HepG2 (cell line): ENCODE results near the gene TMEM129. TPM values are rescaled to one million over a fixed set of nuclear protein-coding genes. Genes with fewer than 3 reads are reported as not detected.

Experiments
- CC2D1A ChIP-seq: sonication (generic); formaldehyde crosslinking; IDR thresholded peaks from 2 replicates; pipeline ENCODE4 v1.8.1; 2023; ENCODE audit warnings: mild to moderate bottlenecking, missing genetic modification reagents
- ISL2 ChIP-seq: sonication (generic); formaldehyde crosslinking; IDR thresholded peaks from 2 replicates; pipeline ENCODE4 v1.5.0; 2020; ENCODE audit warnings: missing genetic modification reagents
- SCMH1 ChIP-seq: sonication (generic); formaldehyde crosslinking; IDR thresholded peaks from 2 replicates; pipeline ENCODE4 v1.9.0; 2021; ENCODE audit warnings: missing genetic modification reagents, mild to moderate bottlenecking, borderline replicate concordance
- SOX13 ChIP-seq, 3 experiments: fragments of 450-650 bp in 1 of 3; sonication (generic) in 1 of 3; formaldehyde crosslinking in 1 of 3; IDR thresholded peaks in 2 of 3; conservative IDR thresholded peaks in 1 of 3; 2 replicates each; pipeline versions ENCODE4 v1.5.0 to v1.6.1; 2016 to 2020; ENCODE audit warnings: antibody characterized with exemption in 1 of 3, mild to moderate bottlenecking in 1 of 3, missing compliant biosample characterization in 1 of 3, missing genetic modification reagents in 1 of 3, moderate library complexity in 1 of 3
- TFDP2 ChIP-seq: sonication (generic); formaldehyde crosslinking; IDR thresholded peaks from 2 replicates; pipeline ENCODE4 v1.4.0; 2020; ENCODE audit warnings: missing genetic modification reagents
- THRA ChIP-seq: sonication (generic); formaldehyde crosslinking; IDR thresholded peaks from 2 replicates; pipeline ENCODE4 v1.4.0; 2020; ENCODE audit warnings: missing genetic modification reagents, borderline replicate concordance
- ZFP82 ChIP-seq: sonication (generic); formaldehyde crosslinking; IDR thresholded peaks from 2 replicates; pipeline ENCODE4 v1.5.1; 2020; ENCODE audit warnings: mild to moderate bottlenecking, missing genetic modification reagents, borderline replicate concordance
- ZNF281 ChIP-seq: sonication (generic); formaldehyde crosslinking; IDR thresholded peaks from 2 replicates; pipeline ENCODE4 v1.4.0; 2020; ENCODE audit warnings: missing genetic modification reagents, borderline replicate concordance
- ZNF331 ChIP-seq: sonication (generic); formaldehyde crosslinking; IDR thresholded peaks from 2 replicates; pipeline ENCODE4 v1.4.0; 2020; ENCODE audit warnings: missing genetic modification reagents
- ZNF335 ChIP-seq: sonication (generic); formaldehyde crosslinking; IDR thresholded peaks from 2 replicates; pipeline ENCODE4 v1.4.0; 2020; ENCODE audit warnings: missing genetic modification reagents
- ZNF547 ChIP-seq: sonication (generic); formaldehyde crosslinking; IDR thresholded peaks from 2 replicates; pipeline ENCODE4 v1.5.1; 2020; ENCODE audit warnings: mild to moderate bottlenecking, missing genetic modification reagents
- polyA plus RNA-seq, 8 experiments: library from polyadenylated mRNA; depleted of rRNA in 3 of 8; stranded (reverse) in 7 of 8; unstranded in 1 of 8; fragments of >200 nt; fragmentation: Illumina TruSeq in 4 of 8; extraction: Trizol in 4 of 8; gene quantifications; 2 replicates each; pipeline versions ENCODE4 v1.2.1 to v1.2.3, GENCODE V29; 2011 to 2016; ENCODE audit warnings: low read depth in 4 of 8, missing spikeins in 1 of 8, mixed read lengths in 1 of 8; ENCODE audit not compliant: insufficient read depth in 1 of 8
- total RNA-seq, 5 experiments: library from RNA; depleted of rRNA; stranded (reverse); fragments of >200 nt; fragmentation: Illumina TruSeq; extraction: Trizol; gene quantifications; 2 replicates each; pipeline ENCODE4 v1.2.3, GENCODE V29; 2016; ENCODE audit warnings: low read depth in 1 of 5
- TF ChIP-seq, protein P1 (sequence below): sonication (generic); formaldehyde crosslinking; IDR thresholded peaks from 2 replicates; pipeline ENCODE4 v1.8.1; 2022; ENCODE audit warnings: mild to moderate bottlenecking, missing genetic modification reagents
- TF ChIP-seq, protein P2 (sequence below): sonication (generic); formaldehyde crosslinking; IDR thresholded peaks from 2 replicates; pipeline ENCODE4 v1.4.0; 2020; ENCODE audit warnings: missing genetic modification reagents
- TF ChIP-seq, protein P3 (sequence below): sonication (generic); formaldehyde crosslinking; IDR thresholded peaks from 2 replicates; pipeline ENCODE4 v1.5.1; 2020; ENCODE audit warnings: mild to moderate bottlenecking, missing genetic modification reagents, moderate library complexity

TMEM129 gene
- total and polyA plus RNA-seq, 2 of the 13 experiments (the other 11 are each of a cell fraction or from before 2014, with no cell fraction given): 19.0 to 25.8 TPM

DNA sequence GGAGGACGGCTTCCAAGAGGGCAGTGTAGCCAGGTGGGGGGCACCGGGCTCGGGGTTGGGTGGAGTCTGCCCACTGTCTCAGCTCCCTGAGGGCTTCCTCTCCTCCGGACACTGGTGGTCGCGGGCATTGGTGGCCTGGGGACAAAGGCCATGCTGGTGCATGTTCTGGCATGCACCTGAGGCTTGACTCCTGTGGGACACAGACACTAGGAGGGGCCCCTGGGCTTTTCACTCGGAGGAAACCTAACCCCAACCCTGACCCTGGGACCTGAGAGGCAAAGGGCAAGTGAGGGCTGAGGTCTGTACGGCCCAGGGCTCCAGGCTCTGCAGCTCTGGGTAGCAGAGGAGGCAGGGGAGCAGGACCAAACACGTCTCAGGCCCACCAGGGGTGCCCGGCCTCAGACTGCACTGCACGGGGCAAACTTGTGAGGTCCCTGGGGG, 49.7 kb upstream of the TMEM129 start (continued):
- peak; percentile 33; the same call in 1 of the 2 replicates for TF ChIP-seq ZNF281 (CRISPR knock-in tag)
- TF ChIP-seq CC2D1A: no peak
- TF ChIP-seq ZNF335 (CRISPR knock-in tag): no peak
- peak; percentile 40; the same call in 1 of the 2 replicates for TF ChIP-seq ZNF331 (CRISPR knock-in tag)
- no peak for TF ChIP-seq SOX13 (IDR thresholded peaks at IDR 0.05)
- peak in 1 of 2 experiments; percentile 27; a peak in 1 of 4 replicates for TF ChIP-seq SOX13 (CRISPR knock-in tag; conservative IDR thresholded peaks at IDR 0.05 in 1 of 2, IDR thresholded peaks at IDR 0.05 in 1 of 2)
- TF ChIP-seq ZFP82 (CRISPR knock-in tag): no peak
- TF ChIP-seq ZNF547 (CRISPR knock-in tag): 0 out of 2 replicates have a peak, but pooled peaks have one; percentile 5
- TF ChIP-seq ISL2 (CRISPR knock-in tag): 0 out of 2 replicates have a peak, but pooled peaks have one; percentile 32
- TF ChIP-seq, protein P1, sequence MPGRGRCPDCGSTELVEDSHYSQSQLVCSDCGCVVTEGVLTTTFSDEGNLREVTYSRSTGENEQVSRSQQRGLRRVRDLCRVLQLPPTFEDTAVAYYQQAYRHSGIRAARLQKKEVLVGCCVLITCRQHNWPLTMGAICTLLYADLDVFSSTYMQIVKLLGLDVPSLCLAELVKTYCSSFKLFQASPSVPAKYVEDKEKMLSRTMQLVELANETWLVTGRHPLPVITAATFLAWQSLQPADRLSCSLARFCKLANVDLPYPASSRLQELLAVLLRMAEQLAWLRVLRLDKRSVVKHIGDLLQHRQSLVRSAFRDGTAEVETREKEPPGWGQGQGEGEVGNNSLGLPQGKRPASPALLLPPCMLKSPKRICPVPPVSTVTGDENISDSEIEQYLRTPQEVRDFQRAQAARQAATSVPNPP: no peak
- TF ChIP-seq THRA (CRISPR knock-in tag): peak; percentile 90; the same call in 1 of the 2 replicates
- TF ChIP-seq SCMH1 (CRISPR knock-in tag): no peak
- TF ChIP-seq, protein P2, sequence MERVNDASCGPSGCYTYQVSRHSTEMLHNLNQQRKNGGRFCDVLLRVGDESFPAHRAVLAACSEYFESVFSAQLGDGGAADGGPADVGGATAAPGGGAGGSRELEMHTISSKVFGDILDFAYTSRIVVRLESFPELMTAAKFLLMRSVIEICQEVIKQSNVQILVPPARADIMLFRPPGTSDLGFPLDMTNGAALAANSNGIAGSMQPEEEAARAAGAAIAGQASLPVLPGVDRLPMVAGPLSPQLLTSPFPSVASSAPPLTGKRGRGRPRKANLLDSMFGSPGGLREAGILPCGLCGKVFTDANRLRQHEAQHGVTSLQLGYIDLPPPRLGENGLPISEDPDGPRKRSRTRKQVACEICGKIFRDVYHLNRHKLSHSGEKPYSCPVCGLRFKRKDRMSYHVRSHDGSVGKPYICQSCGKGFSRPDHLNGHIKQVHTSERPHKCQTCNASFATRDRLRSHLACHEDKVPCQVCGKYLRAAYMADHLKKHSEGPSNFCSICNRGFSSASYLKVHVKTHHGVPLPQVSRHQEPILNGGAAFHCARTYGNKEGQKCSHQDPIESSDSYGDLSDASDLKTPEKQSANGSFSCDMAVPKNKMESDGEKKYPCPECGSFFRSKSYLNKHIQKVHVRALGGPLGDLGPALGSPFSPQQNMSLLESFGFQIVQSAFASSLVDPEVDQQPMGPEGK: peak; percentile 78
- 0 out of 2 replicates have a peak, but pooled peaks have one; percentile 20 for TF ChIP-seq TFDP2 (CRISPR knock-in tag)
- TF ChIP-seq, protein P3, sequence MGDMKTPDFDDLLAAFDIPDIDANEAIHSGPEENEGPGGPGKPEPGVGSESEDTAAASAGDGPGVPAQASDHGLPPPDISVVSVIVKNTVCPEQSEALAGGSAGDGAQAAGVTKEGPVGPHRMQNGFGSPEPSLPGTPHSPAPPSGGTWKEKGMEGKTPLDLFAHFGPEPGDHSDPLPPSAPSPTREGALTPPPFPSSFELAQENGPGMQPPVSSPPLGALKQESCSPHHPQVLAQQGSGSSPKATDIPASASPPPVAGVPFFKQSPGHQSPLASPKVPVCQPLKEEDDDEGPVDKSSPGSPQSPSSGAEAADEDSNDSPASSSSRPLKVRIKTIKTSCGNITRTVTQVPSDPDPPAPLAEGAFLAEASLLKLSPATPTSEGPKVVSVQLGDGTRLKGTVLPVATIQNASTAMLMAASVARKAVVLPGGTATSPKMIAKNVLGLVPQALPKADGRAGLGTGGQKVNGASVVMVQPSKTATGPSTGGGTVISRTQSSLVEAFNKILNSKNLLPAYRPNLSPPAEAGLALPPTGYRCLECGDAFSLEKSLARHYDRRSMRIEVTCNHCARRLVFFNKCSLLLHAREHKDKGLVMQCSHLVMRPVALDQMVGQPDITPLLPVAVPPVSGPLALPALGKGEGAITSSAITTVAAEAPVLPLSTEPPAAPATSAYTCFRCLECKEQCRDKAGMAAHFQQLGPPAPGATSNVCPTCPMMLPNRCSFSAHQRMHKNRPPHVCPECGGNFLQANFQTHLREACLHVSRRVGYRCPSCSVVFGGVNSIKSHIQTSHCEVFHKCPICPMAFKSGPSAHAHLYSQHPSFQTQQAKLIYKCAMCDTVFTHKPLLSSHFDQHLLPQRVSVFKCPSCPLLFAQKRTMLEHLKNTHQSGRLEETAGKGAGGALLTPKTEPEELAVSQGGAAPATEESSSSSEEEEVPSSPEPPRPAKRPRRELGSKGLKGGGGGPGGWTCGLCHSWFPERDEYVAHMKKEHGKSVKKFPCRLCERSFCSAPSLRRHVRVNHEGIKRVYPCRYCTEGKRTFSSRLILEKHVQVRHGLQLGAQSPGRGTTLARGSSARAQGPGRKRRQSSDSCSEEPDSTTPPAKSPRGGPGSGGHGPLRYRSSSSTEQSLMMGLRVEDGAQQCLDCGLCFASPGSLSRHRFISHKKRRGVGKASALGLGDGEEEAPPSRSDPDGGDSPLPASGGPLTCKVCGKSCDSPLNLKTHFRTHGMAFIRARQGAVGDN: peak; percentile 83
